Measurements from ENCODE around the gene NID1.

DNA sequence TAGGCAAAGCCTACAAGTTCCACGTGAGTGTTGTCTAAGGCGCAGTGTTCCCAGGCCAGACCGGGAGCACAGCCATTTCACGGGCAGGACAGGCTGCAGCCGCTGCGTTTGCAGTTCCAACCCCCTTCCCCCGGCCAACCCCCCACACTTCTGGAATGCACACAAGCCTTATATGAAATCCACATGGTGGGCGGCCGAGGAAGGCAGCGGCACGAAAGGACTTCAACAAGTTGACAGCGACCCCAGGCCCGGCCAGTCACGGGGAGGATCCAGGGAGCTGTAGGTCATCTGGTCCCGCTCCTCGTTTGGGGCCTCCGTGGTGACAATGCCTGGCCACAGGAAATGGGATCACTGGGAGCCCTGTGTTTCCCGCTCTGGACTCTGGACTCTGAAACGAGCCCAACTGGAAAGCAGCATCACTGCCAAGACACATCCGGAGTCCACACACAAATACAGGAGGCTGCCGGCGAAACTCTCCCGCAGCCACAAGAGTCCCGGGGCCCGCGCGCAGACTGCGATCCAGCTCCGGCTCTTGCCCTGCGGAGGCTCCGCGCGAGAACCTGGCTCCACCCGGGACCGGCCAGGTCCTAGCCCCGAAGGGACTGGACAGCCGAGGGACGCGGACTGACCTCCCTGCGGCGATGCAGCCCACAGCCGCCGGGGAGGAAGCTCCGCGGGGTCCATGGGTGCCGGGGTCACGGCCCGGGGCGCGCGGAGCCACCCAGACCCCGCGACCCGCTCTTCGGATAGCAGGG lies 794 bp downstream of the NID1 start:
- TF ChIP-seq POLR2AphosphoS5 (IDR thresholded peaks at IDR 0.05) = no peak
- TF ChIP-seq POLR2A (IDR thresholded peaks at IDR 0.05) = no peak
- TF ChIP-seq, protein P1, sequence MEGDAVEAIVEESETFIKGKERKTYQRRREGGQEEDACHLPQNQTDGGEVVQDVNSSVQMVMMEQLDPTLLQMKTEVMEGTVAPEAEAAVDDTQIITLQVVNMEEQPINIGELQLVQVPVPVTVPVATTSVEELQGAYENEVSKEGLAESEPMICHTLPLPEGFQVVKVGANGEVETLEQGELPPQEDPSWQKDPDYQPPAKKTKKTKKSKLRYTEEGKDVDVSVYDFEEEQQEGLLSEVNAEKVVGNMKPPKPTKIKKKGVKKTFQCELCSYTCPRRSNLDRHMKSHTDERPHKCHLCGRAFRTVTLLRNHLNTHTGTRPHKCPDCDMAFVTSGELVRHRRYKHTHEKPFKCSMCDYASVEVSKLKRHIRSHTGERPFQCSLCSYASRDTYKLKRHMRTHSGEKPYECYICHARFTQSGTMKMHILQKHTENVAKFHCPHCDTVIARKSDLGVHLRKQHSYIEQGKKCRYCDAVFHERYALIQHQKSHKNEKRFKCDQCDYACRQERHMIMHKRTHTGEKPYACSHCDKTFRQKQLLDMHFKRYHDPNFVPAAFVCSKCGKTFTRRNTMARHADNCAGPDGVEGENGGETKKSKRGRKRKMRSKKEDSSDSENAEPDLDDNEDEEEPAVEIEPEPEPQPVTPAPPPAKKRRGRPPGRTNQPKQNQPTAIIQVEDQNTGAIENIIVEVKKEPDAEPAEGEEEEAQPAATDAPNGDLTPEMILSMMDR (IDR thresholded peaks at IDR 0.05) = no peak
